GM21367 (cell line): ENCODE results near the gene TOX3.

Experiments used
- ATAC-seq: cut with Tn5 transposase; IDR thresholded peaks from one replicate; pipeline ENCODE4 v1.9.1; 2021; ENCODE audit not compliant: unreplicated experiment

TOX3 gene

GRCh38 chr16:52405441-52405840 lies 141.5 kb downstream of the TOX3 start:
- ATAC-seq: no peak

DNA sequence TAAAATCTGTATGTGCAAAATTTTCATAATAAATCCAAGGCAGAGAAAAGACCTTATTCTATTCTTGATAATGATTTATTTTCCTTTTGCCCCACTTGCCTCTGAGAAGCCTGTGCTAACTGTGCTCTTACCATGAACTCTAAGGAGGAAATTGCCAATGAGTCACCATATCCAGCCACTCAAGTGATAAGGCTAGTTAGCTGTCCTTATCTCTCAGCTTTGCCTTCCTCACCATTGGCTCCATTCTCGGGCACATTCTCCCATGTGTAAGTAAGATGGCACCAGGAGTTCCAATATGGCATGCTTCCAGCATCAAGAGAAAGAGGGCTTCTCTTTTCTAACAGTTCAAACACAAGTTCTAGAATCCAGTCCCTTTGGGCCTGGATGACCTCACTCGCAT lies 142.4 kb downstream of the TOX3 start:
- no peak for ATAC-seq

DNA sequence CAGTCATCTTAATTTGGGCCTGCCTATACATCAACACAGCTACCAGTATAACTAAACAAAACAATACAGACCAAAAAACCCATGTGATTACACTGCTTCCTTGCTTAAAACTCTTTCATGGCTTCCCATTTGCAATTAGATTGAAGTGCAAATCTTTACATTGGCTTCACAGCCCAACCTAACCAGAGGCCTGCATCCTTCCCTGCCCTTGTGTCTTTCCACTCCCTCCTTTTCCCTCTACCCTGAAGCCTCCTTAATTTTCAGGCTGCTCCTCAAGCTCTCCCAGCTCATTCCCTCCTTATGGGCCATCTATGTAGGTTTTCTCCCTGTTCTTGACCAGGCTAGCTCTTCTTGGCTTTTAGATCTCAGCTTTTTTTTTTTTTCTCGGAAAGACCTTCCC lies 147.8 kb downstream of the TOX3 start:
- no peak for ATAC-seq

GRCh38 chr16:52398491-52398960 lies 148.4 kb downstream of the TOX3 start:
- no peak for ATAC-seq

- ATAC-seq: no peak
These were observed 148.9 kb downstream of the TOX3 start for GRCh38 chr16:52398021-52398420.

- ATAC-seq: no peak
These were observed 153.5 kb downstream of the TOX3 start for GRCh38 chr16:52393448-52393847.

DNA sequence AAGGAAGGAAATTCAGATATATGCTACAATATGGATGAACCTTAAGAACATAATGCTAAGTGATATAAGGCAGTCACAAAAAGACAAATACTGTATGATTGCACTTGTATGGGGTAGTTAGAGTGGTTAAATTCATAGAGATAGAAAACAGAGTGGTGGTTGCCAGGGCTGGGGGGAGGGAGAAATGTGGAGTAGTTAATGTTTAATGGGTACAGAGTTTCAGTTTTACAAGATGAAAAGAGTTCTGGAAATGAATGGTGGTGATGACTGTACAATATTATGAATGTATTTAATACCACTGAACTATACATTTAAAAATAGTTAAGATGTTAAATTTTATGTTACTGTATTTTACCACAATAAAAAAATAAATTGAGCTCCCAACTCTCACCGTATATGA lies 157.9 kb downstream of the TOX3 start:
- no peak for ATAC-seq
